ENCODE results near the gene MYT1. TPM values are rescaled to one million over a fixed set of nuclear protein-coding genes. Genes with fewer than 3 reads are reported as not detected.

The MYT1 gene
- polyA plus RNA-seq, 3 donors, result not detected

- Mint-ChIP-seq H3K4me3 (no peak overlapping the region), H3K9me3 (peaks cover 17 to 29% (median 19%) of the 10 kb centered on the region in 7 donors), H3K36me3 (no peaks in the 10 kb centered on the region), H3K4me1 (no peaks in the 10 kb centered on the region), H3K27ac (no peak overlapping the region), H3K27me3 (ENCODE audit: low read depth in 3 of 3) (peaks cover 3 to 9% (median 6%) of the 10 kb centered on the region in 3 donors)
- TF ChIP-seq, protein P1, sequence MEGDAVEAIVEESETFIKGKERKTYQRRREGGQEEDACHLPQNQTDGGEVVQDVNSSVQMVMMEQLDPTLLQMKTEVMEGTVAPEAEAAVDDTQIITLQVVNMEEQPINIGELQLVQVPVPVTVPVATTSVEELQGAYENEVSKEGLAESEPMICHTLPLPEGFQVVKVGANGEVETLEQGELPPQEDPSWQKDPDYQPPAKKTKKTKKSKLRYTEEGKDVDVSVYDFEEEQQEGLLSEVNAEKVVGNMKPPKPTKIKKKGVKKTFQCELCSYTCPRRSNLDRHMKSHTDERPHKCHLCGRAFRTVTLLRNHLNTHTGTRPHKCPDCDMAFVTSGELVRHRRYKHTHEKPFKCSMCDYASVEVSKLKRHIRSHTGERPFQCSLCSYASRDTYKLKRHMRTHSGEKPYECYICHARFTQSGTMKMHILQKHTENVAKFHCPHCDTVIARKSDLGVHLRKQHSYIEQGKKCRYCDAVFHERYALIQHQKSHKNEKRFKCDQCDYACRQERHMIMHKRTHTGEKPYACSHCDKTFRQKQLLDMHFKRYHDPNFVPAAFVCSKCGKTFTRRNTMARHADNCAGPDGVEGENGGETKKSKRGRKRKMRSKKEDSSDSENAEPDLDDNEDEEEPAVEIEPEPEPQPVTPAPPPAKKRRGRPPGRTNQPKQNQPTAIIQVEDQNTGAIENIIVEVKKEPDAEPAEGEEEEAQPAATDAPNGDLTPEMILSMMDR (IDR thresholded peaks at IDR 0.05), result no peak
- Histone ChIP-seq H3K4me2 (replicated peaks; ENCODE audit: extremely low read depth, low read length, poor library complexity, severe bottlenecking) (no peak overlapping the region), H3K27ac (ENCODE audit: low read depth in 1 of 2, low read length in 2 of 2) (no peak overlapping the region), H3K36me3 (replicated peaks in 1 of 2; ENCODE audit: control insufficient read depth in 1 of 2, insufficient read depth in 2 of 2, low read length in 2 of 2) (no peaks in the 10 kb centered on the region), H3K27me3 (ENCODE audit: control insufficient read depth in 2 of 2, insufficient read depth in 2 of 2, low read length in 2 of 2) (no peaks in the 10 kb centered on the region), H4K20me1 (ENCODE audit: insufficient read depth, low read length) (no peaks in the 10 kb centered on the region), H3K9me3 (replicated peaks in 1 of 2; ENCODE audit: control insufficient read depth in 1 of 2, insufficient read depth in 1 of 2, low read length in 2 of 2) (peaks cover 22 to 26% of the 10 kb centered on the region in 2 donors), H3K4me3 (replicated peaks in 1 of 3; ENCODE audit: low read depth in 2 of 3, low read length in 3 of 3) (no peak overlapping the region), H2AFZ (ENCODE audit: insufficient read depth, low read depth, low read length, poor library complexity, severe bottlenecking) (no peak overlapping the region), H3K4me1 (ENCODE audit: control insufficient read depth in 1 of 2, insufficient read depth in 2 of 2, low read length in 2 of 2) (no peaks in the 10 kb centered on the region), H3K9ac (ENCODE audit: insufficient read depth, low read length, poor library complexity, severe bottlenecking) (no peak overlapping the region), H3K79me2 (ENCODE audit: insufficient read depth, low read length) (no peaks in the 10 kb centered on the region)
- intact Hi-C loops (cut with micrococcal nuclease), result no loop called here
- 98% methylated on average over 8 of the region's 8 CpGs for WGBS (ENCODE audit: insufficient coverage)
- DNase-seq, result no peak
Measured at GRCh38 chr20:64144144-64144912, 19.9 kb upstream of the MYT1 start.

DNA sequence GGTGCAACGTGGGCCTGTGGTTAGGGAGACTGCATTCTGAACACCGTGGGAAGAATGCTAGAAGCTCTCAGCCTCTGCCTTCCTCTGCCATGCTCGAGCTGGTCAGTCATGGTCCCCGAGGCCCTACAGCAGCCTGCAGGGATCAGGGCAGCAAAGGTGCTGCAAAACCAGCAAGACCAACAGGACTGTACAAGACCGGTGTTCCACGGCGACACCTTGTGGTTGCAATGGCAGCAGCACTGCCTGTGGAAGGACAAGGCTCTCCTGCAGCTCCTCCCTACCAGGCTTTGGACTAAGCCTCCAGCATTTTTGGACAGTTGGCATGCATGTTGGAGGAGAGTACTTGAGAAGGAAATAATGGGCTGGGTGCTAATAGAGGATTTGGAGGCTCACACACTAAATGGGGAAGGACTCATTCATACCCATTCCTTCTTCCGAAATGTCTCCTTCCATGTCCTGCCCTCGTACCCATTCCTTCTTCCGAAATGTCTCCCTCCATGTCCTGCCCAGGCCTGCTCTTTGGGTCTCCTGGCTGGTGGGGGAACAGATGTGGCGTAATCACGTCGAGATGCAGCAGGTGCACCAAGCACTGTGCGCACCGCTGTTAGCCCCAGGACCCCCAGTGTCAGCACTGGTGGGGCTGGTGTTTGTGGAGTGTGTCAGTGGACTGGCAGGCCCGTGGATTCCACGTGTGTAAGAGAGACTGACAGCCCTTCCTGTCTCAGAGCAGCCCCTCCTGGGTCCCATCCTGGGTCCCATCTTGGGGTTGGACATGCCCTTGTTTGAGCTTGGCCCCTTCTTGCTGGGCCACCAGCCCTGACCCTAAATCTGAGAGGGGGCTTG, 18.6 kb upstream of the MYT1 start:
- peak overlapping the region in 1 of 7 donors; percentile 15 for H3K27ac Mint-ChIP-seq
- H3K27ac ChIP-seq (ENCODE audit: low read depth in 1 of 2, low read length in 2 of 2), result no peak overlapping the region

More for the DNA sequence above, 18.6 kb upstream of the MYT1 start:
- intact Hi-C loops (cut with micrococcal nuclease), result no loop called here
- no peak for DNase-seq
- Histone ChIP-seq H3K4me2 (replicated peaks; ENCODE audit: extremely low read depth, low read length, poor library complexity, severe bottlenecking) (no peak overlapping the region), H3K36me3 (replicated peaks in 1 of 2; ENCODE audit: control insufficient read depth in 1 of 2, insufficient read depth in 2 of 2, low read length in 2 of 2) (no peaks in the 10 kb centered on the region), H3K4me1 (ENCODE audit: control insufficient read depth in 1 of 2, insufficient read depth in 2 of 2, low read length in 2 of 2) (no peaks in the 10 kb centered on the region), H3K9me3 (replicated peaks in 1 of 2; ENCODE audit: control insufficient read depth in 1 of 2, insufficient read depth in 1 of 2, low read length in 2 of 2) (peaks cover 26 to 34% of the 10 kb centered on the region in 2 donors), H4K20me1 (ENCODE audit: insufficient read depth, low read length) (no peaks in the 10 kb centered on the region), H3K27me3 (ENCODE audit: control insufficient read depth in 2 of 2, insufficient read depth in 2 of 2, low read length in 2 of 2) (no peaks in the 10 kb centered on the region), H2AFZ (ENCODE audit: insufficient read depth, low read depth, low read length, poor library complexity, severe bottlenecking) (no peak overlapping the region), H3K4me3 (replicated peaks in 1 of 3; ENCODE audit: low read depth in 2 of 3, low read length in 3 of 3) (no peak overlapping the region), H3K9ac (ENCODE audit: insufficient read depth, low read length, poor library complexity, severe bottlenecking) (no peak overlapping the region), H3K79me2 (ENCODE audit: insufficient read depth, low read length) (no peaks in the 10 kb centered on the region)
- TF ChIP-seq, protein P1 (IDR thresholded peaks at IDR 0.05), result no peak
- Mint-ChIP-seq H3K36me3 (no peaks in the 10 kb centered on the region), H3K4me1 (no peaks in the 10 kb centered on the region), H3K4me3 (no peak overlapping the region), H3K27me3 (ENCODE audit: low read depth in 3 of 3) (peaks cover 4 to 9% (median 6%) of the 10 kb centered on the region in 3 donors), H3K9me3 (peaks cover 19 to 34% (median 21%) of the 10 kb centered on the region in 7 donors)
- WGBS (ENCODE audit: insufficient coverage), result 96% methylated on average over 15 of the region's 17 CpGs

Data from CD14-positive monocyte (primary cell).